Measurements from ENCODE around the gene GNB1L. TPM values are rescaled to one million over a fixed set of nuclear protein-coding genes. Genes with fewer than 3 reads are reported as not detected.

The GNB1L gene
- total and polyA plus RNA-seq, 9 of the 15 experiments (the other 6 are each of a cell fraction or from before 2014, with no cell fraction given): 0.56 to 50.5 (median 10.2) TPM

- TF ChIP-seq ZNF324 (CRISPR knock-in tag; IDR thresholded peaks at IDR 0.05) (no peak), ZSCAN29 (IDR thresholded peaks at IDR 0.05) (no peak), HES1 (IDR thresholded peaks at IDR 0.05; ENCODE audit: low read depth) (no peak), BCOR (IDR thresholded peaks at IDR 0.05) (peak; percentile 77), PHB2 (IDR thresholded peaks at IDR 0.05; ENCODE audit: low read depth) (no peak), RUNX1 (IDR thresholded peaks at IDR 0.05; ENCODE audit: low read depth) (no peak), ZBTB40 (IDR thresholded peaks at IDR 0.05) (no peak), ZBTB40 (CRISPR knock-in tag; IDR thresholded peaks at IDR 0.05) (0 out of 2 replicates have a peak, but pooled peaks have one; percentile 1), E2F6 (IDR thresholded peaks at IDR 0.05; ENCODE audit: borderline replicate concordance in 1 of 2, extremely low read depth in 1 of 2, insufficient read depth in 1 of 2, insufficient read length in 1 of 2, low read depth in 1 of 2, low read length in 1 of 2, poor library complexity in 1 of 2, severe bottlenecking in 1 of 2) (peak in 1 of 2 experiments; percentile 6), ZMIZ1 (IDR thresholded peaks at IDR 0.05; ENCODE audit: low read depth in 2 of 2, low read length in 2 of 2) (no peak)
These were observed 103.0 kb downstream of the GNB1L start (continued) for GRCh38 chr22:19751497-19752245.
